Measurements from ENCODE around the gene TMEM138. TPM values are rescaled to one million over a fixed set of nuclear protein-coding genes. Genes with fewer than 3 reads are reported as not detected.

The TMEM138 gene
- total and polyA plus RNA-seq, 2 of the 4 experiments (the other 2 are of a cell fraction), result 16.8 to 53.2 TPM

DNA sequence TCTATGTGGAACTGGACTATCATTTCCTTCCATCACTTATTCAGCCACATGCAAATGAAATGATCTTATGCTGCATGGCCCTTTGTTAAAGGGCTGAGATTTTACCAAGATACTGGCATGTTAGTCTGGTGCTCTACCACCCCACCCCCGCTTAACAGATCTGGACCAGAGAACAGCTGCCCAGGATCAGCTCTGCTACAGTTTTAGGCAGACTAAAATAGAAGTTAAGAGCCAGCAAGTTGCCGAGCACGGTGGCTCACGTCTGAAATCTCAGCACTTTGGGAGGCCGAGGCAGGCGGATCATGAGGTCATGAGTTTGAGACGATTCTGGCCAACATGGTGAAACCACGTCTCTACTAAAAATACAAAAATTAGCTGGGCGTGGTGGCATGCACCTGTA, 33.8 kb upstream of the TMEM138 start:
- Histone ChIP-seq H4K8ac (ENCODE audit: low read depth in 2 of 2, low read length in 2 of 2) (no peak overlapping the region), H3K79me1 (ENCODE audit: low read depth in 1 of 2, low read length in 2 of 2) (peaks cover 28 to 59% of the 10 kb centered on the region in 2 experiments), H4K5ac (ENCODE audit: low read depth, low read length) (no peak overlapping the region), H4K91ac (ENCODE audit: insufficient read depth, low read depth, low read length) (no peak overlapping the region), H3K23ac (ENCODE audit: low read depth, low read length) (no peak overlapping the region), H3K18ac (ENCODE audit: low read depth, low read length) (no peak overlapping the region), H3K9me3 (ENCODE audit: control insufficient read depth, insufficient read depth, low read length) (no peaks in the 10 kb centered on the region), H2BK5ac (ENCODE audit: low read depth, low read length, poor library complexity, severe bottlenecking) (no peak overlapping the region), H3K9ac (ENCODE audit: low read depth, low read length) (no peak overlapping the region), H2BK15ac (ENCODE audit: low read depth, low read length) (no peak overlapping the region), H3K27ac (ENCODE audit: insufficient read depth, low read length) (no peak overlapping the region), H3K4ac (ENCODE audit: low read depth, low read length) (no peak overlapping the region), H3K4me2 (ENCODE audit: low read depth, low read length) (no peak overlapping the region), H3K4me1 (ENCODE audit: control insufficient read depth, insufficient read depth, low read length) (peaks cover 9% of the 10 kb centered on the region), H3K9me1 (ENCODE audit: insufficient read depth, low read length) (no peaks in the 10 kb centered on the region; the same call in 1 of the 2 replicates), H4K20me1 (ENCODE audit: insufficient read depth, low read length) (peaks cover 50% of the 10 kb centered on the region), H3K4me3 (ENCODE audit: insufficient read depth, low read depth, low read length) (no peak overlapping the region), H2BK120ac (ENCODE audit: low read depth, low read length) (no peak overlapping the region), H2AK9ac (replicated peaks; ENCODE audit: low read depth, low read length, poor library complexity) (no peak overlapping the region), H3K36me3 (ENCODE audit: control insufficient read depth, insufficient read depth, low read length) (peaks cover 45% of the 10 kb centered on the region), H2AK5ac (ENCODE audit: low read depth, low read length) (no peak overlapping the region), H3K27me3 (ENCODE audit: control insufficient read depth, insufficient read depth, low read length) (no peaks in the 10 kb centered on the region), H3K14ac (replicated peaks; ENCODE audit: low read depth, low read length) (no peak overlapping the region), H2AFZ (replicated peaks; ENCODE audit: low read length, poor library complexity) (no peak overlapping the region), H2BK20ac (ENCODE audit: low read depth, low read length) (no peak overlapping the region), H3K56ac (ENCODE audit: extremely low read depth, insufficient read depth, low read length) (no peak overlapping the region)
- intact Hi-C loops (cut with micrococcal nuclease), result no loop called here
- BruUV-seq (replicated peaks), result no TSS peak
- DNase-seq (no peak), ATAC-seq (ENCODE audit: low read depth) (no peak)
- TF ChIP-seq FOS (IDR thresholded peaks at IDR 0.05; ENCODE audit: low read depth, low read length), result no peak
- TF ChIP-seq RFX5 (IDR thresholded peaks at IDR 0.05; ENCODE audit: low read depth, low read length), result no peak
- TF ChIP-seq CHD1 (IDR thresholded peaks at IDR 0.05; ENCODE audit: low read depth, low read length), result no peak
- no peak for TF ChIP-seq RCOR1 (IDR thresholded peaks at IDR 0.05; ENCODE audit: insufficient replicate concordance, low read length)
- no peak for TF ChIP-seq MAZ (IDR thresholded peaks at IDR 0.05; ENCODE audit: borderline replicate concordance, low read depth, low read length)
- TF ChIP-seq, protein P1, sequence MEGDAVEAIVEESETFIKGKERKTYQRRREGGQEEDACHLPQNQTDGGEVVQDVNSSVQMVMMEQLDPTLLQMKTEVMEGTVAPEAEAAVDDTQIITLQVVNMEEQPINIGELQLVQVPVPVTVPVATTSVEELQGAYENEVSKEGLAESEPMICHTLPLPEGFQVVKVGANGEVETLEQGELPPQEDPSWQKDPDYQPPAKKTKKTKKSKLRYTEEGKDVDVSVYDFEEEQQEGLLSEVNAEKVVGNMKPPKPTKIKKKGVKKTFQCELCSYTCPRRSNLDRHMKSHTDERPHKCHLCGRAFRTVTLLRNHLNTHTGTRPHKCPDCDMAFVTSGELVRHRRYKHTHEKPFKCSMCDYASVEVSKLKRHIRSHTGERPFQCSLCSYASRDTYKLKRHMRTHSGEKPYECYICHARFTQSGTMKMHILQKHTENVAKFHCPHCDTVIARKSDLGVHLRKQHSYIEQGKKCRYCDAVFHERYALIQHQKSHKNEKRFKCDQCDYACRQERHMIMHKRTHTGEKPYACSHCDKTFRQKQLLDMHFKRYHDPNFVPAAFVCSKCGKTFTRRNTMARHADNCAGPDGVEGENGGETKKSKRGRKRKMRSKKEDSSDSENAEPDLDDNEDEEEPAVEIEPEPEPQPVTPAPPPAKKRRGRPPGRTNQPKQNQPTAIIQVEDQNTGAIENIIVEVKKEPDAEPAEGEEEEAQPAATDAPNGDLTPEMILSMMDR (conservative IDR thresholded peaks at IDR 0.05; ENCODE audit: low read depth, low read length), result no peak
- TF ChIP-seq, protein P2, sequence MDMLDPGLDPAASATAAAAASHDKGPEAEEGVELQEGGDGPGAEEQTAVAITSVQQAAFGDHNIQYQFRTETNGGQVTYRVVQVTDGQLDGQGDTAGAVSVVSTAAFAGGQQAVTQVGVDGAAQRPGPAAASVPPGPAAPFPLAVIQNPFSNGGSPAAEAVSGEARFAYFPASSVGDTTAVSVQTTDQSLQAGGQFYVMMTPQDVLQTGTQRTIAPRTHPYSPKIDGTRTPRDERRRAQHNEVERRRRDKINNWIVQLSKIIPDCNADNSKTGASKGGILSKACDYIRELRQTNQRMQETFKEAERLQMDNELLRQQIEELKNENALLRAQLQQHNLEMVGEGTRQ (IDR thresholded peaks at IDR 0.05; ENCODE audit: low read depth, low read length), result no peak
- TF ChIP-seq SMC3 (IDR thresholded peaks at IDR 0.05; ENCODE audit: low read depth, low read length), result no peak
- no peak for TF ChIP-seq POLR2A (IDR thresholded peaks at IDR 0.05; ENCODE audit: low read depth, low read length)
- no peak for TF ChIP-seq RAD21 (IDR thresholded peaks at IDR 0.05; ENCODE audit: low read length)
- no peak for TF ChIP-seq MAFK (IDR thresholded peaks at IDR 0.05; ENCODE audit: low read depth, low read length)
- TF ChIP-seq CEBPB (IDR thresholded peaks at IDR 0.05; ENCODE audit: low read depth, low read length), result no peak
- TF ChIP-seq ELK1 (IDR thresholded peaks at IDR 0.05; ENCODE audit: borderline replicate concordance, low read depth, low read length), result no peak
- dilution Hi-C loops (cut with HindIII; ENCODE audit: low sequenced_read_pairs, unreplicated experiment), result no loop called here
- CTCF ChIA-PET, result interaction anchor here (0.6 to 1.0 kb wide), 2 partner anchors 8 to 329 kb away, joined by 3 to 10 read pairs; no protein-coding TSS in a partner anchor
- POLR2A ChIA-PET (ENCODE audit: unreplicated experiment), result no interaction called here
- in situ Hi-C loops (cut with MboI; ENCODE audit: low sequenced_read_pairs), result no loop called here
- 90% methylated on average over 9 of the region's 9 CpGs; no CpG with 5 or more reads in 1 of the 2 experiments for WGBS, 2 experiments (ENCODE audit: extremely low coverage in 2 of 2, insufficient read length in 1 of 2)

Data from IMR-90 (cell line).